ENCODE results near the gene FAM216A.
"Not testable (repeated sequence)": the region's sequence is repeated elsewhere in the genome, so short reads cannot be mapped to it uniquely, and the experiment has no call there.

GRCh38 chr12:110420644-110421043 lies 48.0 kb upstream of the FAM216A start:
- TF ChIP-seq CTCF, POLR2AphosphoS5, POLR2A (IDR thresholded peaks at IDR 0.05): not testable (repeated sequence)

Data from sigmoid colon (tissue), 4 donors.